ENCODE measurements around the gene RIPOR3. TPM values are rescaled to one million over a fixed set of nuclear protein-coding genes. Genes with fewer than 3 reads are reported as not detected.

The RIPOR3 gene
- polyA plus RNA-seq, 1 of the 3 experiments (the other 2 are of a cell fraction) = 1.2 TPM

DNA sequence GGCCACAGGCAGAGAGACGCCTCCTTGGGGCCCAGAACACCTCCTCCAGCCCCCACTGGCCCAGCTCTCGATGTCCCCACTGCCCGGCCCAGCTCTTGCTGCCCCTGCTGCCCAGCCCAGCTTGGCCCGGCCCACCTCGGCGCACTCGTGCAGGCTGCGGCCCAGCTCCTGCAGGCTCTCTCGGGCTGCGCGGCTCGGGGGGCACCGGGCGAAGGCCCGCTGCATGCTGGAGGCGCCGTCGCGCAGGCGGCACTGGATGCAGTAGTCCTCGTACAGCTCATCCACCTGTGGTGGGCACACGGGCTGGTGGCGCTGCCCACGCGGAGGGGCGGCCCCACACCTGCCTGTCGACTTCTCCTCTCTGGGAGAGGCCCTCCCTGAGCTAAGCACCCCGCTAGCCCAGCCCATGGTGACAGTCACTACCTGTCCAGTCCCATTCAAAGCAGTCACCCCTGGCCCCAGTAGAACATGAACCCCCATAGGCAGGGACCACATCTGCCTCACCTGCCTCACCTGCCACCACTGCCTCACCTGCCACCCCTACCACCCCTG, 81.8 kb downstream of the RIPOR3 start:
- ChIA-PET POLR2A (no interaction called here), CTCF (interaction anchor here (0.8 to 1.2 kb wide), 3 partner anchors 19 to 23 kb away, joined by 3 to 4 read pairs (median 3); no protein-coding TSS in a partner anchor)
- H3K36me3 ChIP-seq (replicated peaks in 1 of 2; ENCODE audit: control insufficient read depth in 1 of 2, insufficient read depth in 2 of 2, low read length in 1 of 2) = no peaks in the 10 kb centered on the region
- no peak overlapping the region for H3K4me3 ChIP-seq (ENCODE audit: low read depth in 2 of 2, low read length in 1 of 2)
- no peaks in the 10 kb centered on the region for H3F3A ChIP-seq (replicated peaks; ENCODE audit: insufficient read depth)
- DNase-seq = no peak
- H3K27me3 ChIP-seq (ENCODE audit: insufficient read depth) = no peaks in the 10 kb centered on the region
- no peaks in the 10 kb centered on the region for H4K20me1 ChIP-seq (ENCODE audit: insufficient read depth)
- no peaks in the 10 kb centered on the region for H3K4me1 ChIP-seq (ENCODE audit: control insufficient read depth in 1 of 2, insufficient read depth in 2 of 2, low read depth in 1 of 2, low read length in 1 of 2)
- WGBS (ENCODE audit: low lambda C conversion rate) = 94% methylated on average over 15 of the region's 28 CpGs
- no peak overlapping the region for H3K27ac ChIP-seq (ENCODE audit: low read depth in 2 of 2, low read length in 1 of 2)
- no peak overlapping the region for H2AFZ ChIP-seq (ENCODE audit: low read depth)
- no peaks in the 10 kb centered on the region for H3K9me3 ChIP-seq
- no peak overlapping the region for H3K4me2 ChIP-seq
- no peaks in the 10 kb centered on the region for H3K79me2 ChIP-seq (ENCODE audit: insufficient read depth)
- no peaks in the 10 kb centered on the region for H3K9me2 ChIP-seq
- H3K9ac ChIP-seq = no peak overlapping the region
- TF ChIP-seq EZH2phosphoT487 (IDR thresholded peaks at IDR 0.05; ENCODE audit: borderline replicate concordance, low read depth) = no peak
- no peak for TF ChIP-seq YY1 (IDR thresholded peaks at IDR 0.05; ENCODE audit: low read depth)
- TF ChIP-seq TAF1 (IDR thresholded peaks at IDR 0.05; ENCODE audit: borderline replicate concordance, low read depth, low read length) = no peak
- no peak for TF ChIP-seq CHD2 (IDR thresholded peaks at IDR 0.05; ENCODE audit: low read length, partially characterized antibody)
- TF ChIP-seq SMC3 (IDR thresholded peaks at IDR 0.05; ENCODE audit: low read depth, low read length) = no peak
- no peak for TF ChIP-seq GABPA (IDR thresholded peaks at IDR 0.05; ENCODE audit: low read depth)
- no peak for TF ChIP-seq RXRA (IDR thresholded peaks at IDR 0.05; ENCODE audit: borderline replicate concordance, low read depth)
- TF ChIP-seq, protein P1, sequence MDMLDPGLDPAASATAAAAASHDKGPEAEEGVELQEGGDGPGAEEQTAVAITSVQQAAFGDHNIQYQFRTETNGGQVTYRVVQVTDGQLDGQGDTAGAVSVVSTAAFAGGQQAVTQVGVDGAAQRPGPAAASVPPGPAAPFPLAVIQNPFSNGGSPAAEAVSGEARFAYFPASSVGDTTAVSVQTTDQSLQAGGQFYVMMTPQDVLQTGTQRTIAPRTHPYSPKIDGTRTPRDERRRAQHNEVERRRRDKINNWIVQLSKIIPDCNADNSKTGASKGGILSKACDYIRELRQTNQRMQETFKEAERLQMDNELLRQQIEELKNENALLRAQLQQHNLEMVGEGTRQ (IDR thresholded peaks at IDR 0.05; ENCODE audit: borderline replicate concordance, low read depth, low read length) = no peak
- TF ChIP-seq, protein P2, sequence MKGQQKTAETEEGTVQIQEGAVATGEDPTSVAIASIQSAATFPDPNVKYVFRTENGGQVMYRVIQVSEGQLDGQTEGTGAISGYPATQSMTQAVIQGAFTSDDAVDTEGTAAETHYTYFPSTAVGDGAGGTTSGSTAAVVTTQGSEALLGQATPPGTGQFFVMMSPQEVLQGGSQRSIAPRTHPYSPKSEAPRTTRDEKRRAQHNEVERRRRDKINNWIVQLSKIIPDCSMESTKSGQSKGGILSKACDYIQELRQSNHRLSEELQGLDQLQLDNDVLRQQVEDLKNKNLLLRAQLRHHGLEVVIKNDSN (IDR thresholded peaks at IDR 0.05; ENCODE audit: borderline replicate concordance, low read depth) = no peak
- TF ChIP-seq ELF1 (IDR thresholded peaks at IDR 0.05) = no peak
- no peak for TF ChIP-seq GATA2 (CRISPR knock-in tag; IDR thresholded peaks at IDR 0.05)
- TF ChIP-seq EP300 (IDR thresholded peaks at IDR 0.05; ENCODE audit: borderline replicate concordance in 1 of 2, low read depth in 1 of 2, low read length in 1 of 2) = no peak
- TF ChIP-seq, protein P3, sequence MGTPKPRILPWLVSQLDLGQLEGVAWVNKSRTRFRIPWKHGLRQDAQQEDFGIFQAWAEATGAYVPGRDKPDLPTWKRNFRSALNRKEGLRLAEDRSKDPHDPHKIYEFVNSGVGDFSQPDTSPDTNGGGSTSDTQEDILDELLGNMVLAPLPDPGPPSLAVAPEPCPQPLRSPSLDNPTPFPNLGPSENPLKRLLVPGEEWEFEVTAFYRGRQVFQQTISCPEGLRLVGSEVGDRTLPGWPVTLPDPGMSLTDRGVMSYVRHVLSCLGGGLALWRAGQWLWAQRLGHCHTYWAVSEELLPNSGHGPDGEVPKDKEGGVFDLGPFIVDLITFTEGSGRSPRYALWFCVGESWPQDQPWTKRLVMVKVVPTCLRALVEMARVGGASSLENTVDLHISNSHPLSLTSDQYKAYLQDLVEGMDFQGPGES (IDR thresholded peaks at IDR 0.05; ENCODE audit: low read depth, low read length) = no peak
- TF ChIP-seq, protein P4, sequence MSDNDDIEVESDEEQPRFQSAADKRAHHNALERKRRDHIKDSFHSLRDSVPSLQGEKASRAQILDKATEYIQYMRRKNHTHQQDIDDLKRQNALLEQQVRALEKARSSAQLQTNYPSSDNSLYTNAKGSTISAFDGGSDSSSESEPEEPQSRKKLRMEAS (IDR thresholded peaks at IDR 0.05; ENCODE audit: low read depth) = no peak
- TF ChIP-seq NFIC (IDR thresholded peaks at IDR 0.05; ENCODE audit: borderline replicate concordance) = no peak
- no peak for TF ChIP-seq NRF1 (IDR thresholded peaks at IDR 0.05; ENCODE audit: low read depth, low read length)
- no peak for TF ChIP-seq FOXM1 (IDR thresholded peaks at IDR 0.05; ENCODE audit: low read depth)
- TF ChIP-seq POLR2AphosphoS5 (IDR thresholded peaks at IDR 0.05; ENCODE audit: low read depth, low read length) = no peak
- TF ChIP-seq FOXJ3 (CRISPR knock-in tag; IDR thresholded peaks at IDR 0.05) = no peak

Measured in SK-N-SH (cell line).